ENCODE results near the gene INVS. TPM values are rescaled to one million over a fixed set of nuclear protein-coding genes. Genes with fewer than 3 reads are reported as not detected.

The INVS gene
- total RNA-seq, 1 donor from 2014 or later, result 20.5 TPM

DNA sequence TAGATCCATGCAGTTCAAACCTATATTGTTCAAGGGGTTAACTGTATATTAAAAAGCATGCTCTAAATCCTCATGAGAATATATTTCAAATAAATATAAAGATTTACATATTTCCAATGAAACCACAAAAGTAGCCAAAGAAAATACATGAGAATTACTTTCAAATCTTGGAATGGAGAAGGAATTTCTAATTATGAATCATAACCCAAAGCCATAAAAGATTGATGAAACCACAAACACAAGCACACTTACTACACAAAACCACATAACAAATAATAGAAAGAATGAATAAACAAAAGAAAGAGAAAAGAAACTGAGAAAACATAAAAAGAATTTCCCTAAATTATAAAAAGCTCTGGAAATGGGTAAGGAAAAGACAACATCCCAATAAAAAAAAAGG is 16.3 kb upstream of the INVS start:
- FAIRE-seq, result no peak
- TF ChIP-seq, protein P1, sequence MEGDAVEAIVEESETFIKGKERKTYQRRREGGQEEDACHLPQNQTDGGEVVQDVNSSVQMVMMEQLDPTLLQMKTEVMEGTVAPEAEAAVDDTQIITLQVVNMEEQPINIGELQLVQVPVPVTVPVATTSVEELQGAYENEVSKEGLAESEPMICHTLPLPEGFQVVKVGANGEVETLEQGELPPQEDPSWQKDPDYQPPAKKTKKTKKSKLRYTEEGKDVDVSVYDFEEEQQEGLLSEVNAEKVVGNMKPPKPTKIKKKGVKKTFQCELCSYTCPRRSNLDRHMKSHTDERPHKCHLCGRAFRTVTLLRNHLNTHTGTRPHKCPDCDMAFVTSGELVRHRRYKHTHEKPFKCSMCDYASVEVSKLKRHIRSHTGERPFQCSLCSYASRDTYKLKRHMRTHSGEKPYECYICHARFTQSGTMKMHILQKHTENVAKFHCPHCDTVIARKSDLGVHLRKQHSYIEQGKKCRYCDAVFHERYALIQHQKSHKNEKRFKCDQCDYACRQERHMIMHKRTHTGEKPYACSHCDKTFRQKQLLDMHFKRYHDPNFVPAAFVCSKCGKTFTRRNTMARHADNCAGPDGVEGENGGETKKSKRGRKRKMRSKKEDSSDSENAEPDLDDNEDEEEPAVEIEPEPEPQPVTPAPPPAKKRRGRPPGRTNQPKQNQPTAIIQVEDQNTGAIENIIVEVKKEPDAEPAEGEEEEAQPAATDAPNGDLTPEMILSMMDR (IDR thresholded peaks at IDR 0.05; ENCODE audit: insufficient read depth, low read length, severe bottlenecking), result no peak
- Histone ChIP-seq H3K4me3 (ENCODE audit: low read depth, low read length) (no peak overlapping the region), H3K36me3 (ENCODE audit: control insufficient read depth, insufficient read depth, low read length) (no peaks in the 10 kb centered on the region), H3K27me3 (ENCODE audit: control insufficient read depth, insufficient read depth, low read length) (no peaks in the 10 kb centered on the region)
- peak; percentile 23 for DNase-seq (ENCODE audit: low read depth)

DNA sequence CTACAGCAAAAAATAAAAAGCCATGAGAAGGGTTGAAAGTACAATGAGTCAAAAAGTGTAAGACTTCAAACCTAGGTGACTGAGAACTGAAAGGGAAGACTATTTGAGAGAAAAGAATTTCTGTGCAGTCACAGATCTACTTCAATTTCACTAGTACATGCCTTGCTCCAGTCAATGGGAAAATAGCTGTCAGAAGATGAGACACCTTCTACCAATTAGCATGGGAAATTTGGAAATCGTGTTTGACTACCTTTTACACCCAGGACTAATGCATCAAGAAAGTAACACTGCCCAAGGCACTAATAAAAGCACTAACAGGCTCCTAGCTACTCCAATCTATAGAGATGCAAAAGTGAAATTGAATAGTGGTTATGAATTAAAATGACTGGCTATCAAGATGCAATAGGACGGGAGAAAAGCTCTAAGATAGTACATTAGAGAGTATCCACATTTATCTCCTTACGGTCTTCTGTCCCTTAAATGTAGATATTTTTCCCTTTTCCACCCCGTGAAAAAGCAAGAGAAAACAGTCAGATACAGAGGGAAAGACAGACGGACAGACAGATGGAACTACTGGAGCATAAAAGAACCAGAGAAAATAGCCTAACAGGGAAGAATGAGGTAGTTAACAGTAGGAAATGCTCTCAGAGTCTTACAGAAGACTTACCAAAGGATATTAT is 15.5 kb upstream of the INVS start:
- TF ChIP-seq, protein P1 (IDR thresholded peaks at IDR 0.05; ENCODE audit: insufficient read depth, low read length, severe bottlenecking), result no peak
- FAIRE-seq, result no peak
- no peaks in the 10 kb centered on the region for H3K36me3 ChIP-seq (ENCODE audit: control insufficient read depth, insufficient read depth, low read length)

DNA sequence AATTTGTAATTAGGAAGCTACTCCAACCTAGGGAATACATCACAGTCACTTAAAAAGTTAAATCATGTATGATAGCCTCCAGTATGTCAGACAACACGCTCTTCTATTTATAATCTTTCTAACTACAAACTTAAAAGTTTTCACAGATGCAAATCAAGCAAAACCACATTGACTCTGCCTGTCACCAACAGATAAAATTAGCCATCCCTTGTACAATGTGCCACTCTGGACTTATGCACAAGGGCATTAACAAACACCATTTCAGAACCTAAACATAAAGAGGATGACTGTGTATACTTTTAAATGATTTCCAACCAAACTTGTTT is 15.0 kb upstream of the INVS start:
- Histone ChIP-seq H3K36me3 (ENCODE audit: control insufficient read depth, insufficient read depth, low read length) (no peaks in the 10 kb centered on the region), H3K27me3 (ENCODE audit: control insufficient read depth, insufficient read depth, low read length) (no peaks in the 10 kb centered on the region), H3K4me3 (ENCODE audit: low read depth, low read length) (no peak overlapping the region)
- DNase-seq (ENCODE audit: low read depth) (no peak), FAIRE-seq (no peak)
- TF ChIP-seq, protein P1 (IDR thresholded peaks at IDR 0.05; ENCODE audit: insufficient read depth, low read length, severe bottlenecking), result no peak

More for the DNA sequence above, 15.5 kb upstream of the INVS start:
- DNase-seq (ENCODE audit: low read depth), result no peak
- Histone ChIP-seq H3K4me3 (ENCODE audit: low read depth, low read length) (no peak overlapping the region), H3K27me3 (ENCODE audit: control insufficient read depth, insufficient read depth, low read length) (no peaks in the 10 kb centered on the region)

DNA sequence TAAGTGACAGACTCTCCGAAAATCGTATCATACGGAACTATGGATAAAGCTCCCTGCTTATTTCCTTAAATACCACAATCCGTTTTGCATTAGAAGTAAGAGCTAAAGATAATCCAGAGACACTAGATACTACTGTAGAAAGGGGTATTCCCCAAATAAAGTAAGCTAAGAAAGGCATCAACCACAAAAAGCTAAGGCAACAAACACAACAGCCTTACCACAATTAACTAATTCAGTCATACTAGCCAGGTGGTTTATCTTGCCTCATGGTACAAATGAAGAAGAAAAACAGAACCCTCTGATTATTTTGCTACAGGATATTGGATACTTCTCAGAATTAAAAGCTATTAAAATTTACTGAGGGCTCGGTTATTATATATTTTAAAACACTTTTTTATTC is 14.3 kb upstream of the INVS start:
- FAIRE-seq (no peak), DNase-seq (ENCODE audit: low read depth) (no peak)
- TF ChIP-seq, protein P1 (IDR thresholded peaks at IDR 0.05; ENCODE audit: insufficient read depth, low read length, severe bottlenecking), result no peak
- H3K36me3 ChIP-seq (ENCODE audit: control insufficient read depth, insufficient read depth, low read length), result no peaks in the 10 kb centered on the region
- H3K27me3 ChIP-seq (ENCODE audit: control insufficient read depth, insufficient read depth, low read length), result no peaks in the 10 kb centered on the region
- H3K4me3 ChIP-seq (ENCODE audit: low read depth, low read length), result no peak overlapping the region

DNA sequence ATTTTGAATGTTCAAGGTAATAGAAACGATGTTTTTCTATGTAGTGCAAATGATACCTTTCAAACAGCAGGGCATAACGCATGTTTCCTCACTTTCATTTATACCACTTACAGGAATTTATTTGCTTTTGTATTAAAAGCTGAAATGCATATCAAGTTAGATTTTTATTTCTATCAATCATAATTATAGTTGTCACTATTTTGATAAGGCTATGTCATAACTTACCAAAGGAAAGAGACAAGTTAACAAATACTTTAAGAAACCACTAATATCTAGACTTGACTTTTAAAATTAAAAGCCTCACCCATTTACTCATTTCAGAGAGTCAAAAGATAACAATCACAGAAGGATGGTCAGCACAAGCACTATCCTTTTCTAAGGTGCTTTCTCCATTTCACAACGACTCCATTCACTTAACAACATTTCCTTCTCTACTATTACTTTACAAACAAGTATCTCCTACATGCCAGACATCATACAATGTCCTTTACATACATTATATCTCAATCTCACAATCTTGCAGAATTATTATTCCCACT is 12.9 kb upstream of the INVS start:
- FAIRE-seq, result no peak
- no peaks in the 10 kb centered on the region for H3K27me3 ChIP-seq (ENCODE audit: control insufficient read depth, insufficient read depth, low read length)
- H3K36me3 ChIP-seq (ENCODE audit: control insufficient read depth, insufficient read depth, low read length), result no peaks in the 10 kb centered on the region
- TF ChIP-seq, protein P1 (IDR thresholded peaks at IDR 0.05; ENCODE audit: insufficient read depth, low read length, severe bottlenecking), result no peak
- DNase-seq (ENCODE audit: low read depth), result no peak
- no peak overlapping the region for H3K4me3 ChIP-seq (ENCODE audit: low read depth, low read length)

DNA sequence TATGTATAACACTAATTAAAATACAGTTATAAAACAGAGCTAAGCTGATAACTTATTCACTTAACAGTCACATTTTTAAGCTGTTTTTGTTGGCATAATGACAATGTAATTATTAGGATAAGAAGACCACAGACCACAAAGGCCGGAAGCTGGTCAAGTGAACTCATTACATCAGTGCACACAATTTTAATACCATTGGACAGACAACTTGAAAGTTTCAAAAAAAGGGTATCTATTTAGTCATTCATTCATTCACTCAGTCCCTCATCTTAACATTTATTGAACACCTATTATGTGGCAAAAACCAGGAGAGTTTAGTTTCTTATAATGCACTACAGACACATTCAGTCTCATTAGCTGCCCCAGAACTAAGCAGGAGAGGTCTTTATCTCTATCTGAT is 11.8 kb upstream of the INVS start:
- FAIRE-seq, result no peak
- no peaks in the 10 kb centered on the region for H3K27me3 ChIP-seq (ENCODE audit: control insufficient read depth, insufficient read depth, low read length)
- no peak overlapping the region for H3K4me3 ChIP-seq (ENCODE audit: low read depth, low read length)
- peak; percentile 64 for DNase-seq (ENCODE audit: low read depth)
- TF ChIP-seq, protein P1 (IDR thresholded peaks at IDR 0.05; ENCODE audit: insufficient read depth, low read length, severe bottlenecking), result no peak
- no peaks in the 10 kb centered on the region for H3K36me3 ChIP-seq (ENCODE audit: control insufficient read depth, insufficient read depth, low read length)

Measured in bronchial epithelial cell (primary cell).